IPS DF 6.9 (cell line): ENCODE data around the gene C1orf141.
"Not testable (repeated sequence)": the region's sequence is repeated elsewhere in the genome, so short reads cannot be mapped to it uniquely, and the experiment has no call there.

Experiments used
- DNase-seq: peaks from one replicate; pipeline ENCODE4 v3.0.0-alpha.2; 2013; ENCODE audit warnings: low read depth, low spot score
- H3K27ac ChIP-seq: one replicate; pipeline ENCODE4 v1.5.1; 2013; ENCODE audit warnings: low read length, control low read depth
- H3K27me3 ChIP-seq: 2 replicates; pipeline ENCODE4 v1.6.1; 2013; ENCODE audit warnings: mild to moderate bottlenecking, low read length; ENCODE audit not compliant: control insufficient read depth, insufficient read depth
- H3K36me3 ChIP-seq: 2 replicates; pipeline ENCODE4 v1.6.1; 2013; ENCODE audit warnings: low read length; ENCODE audit not compliant: control insufficient read depth, insufficient read depth
- H3K4me1 ChIP-seq: 2 replicates; pipeline ENCODE4 v1.6.1; 2013; ENCODE audit warnings: low read length; ENCODE audit not compliant: control insufficient read depth, insufficient read depth
- H3K4me3 ChIP-seq: 2 replicates; pipeline ENCODE4 v1.5.1; 2013; ENCODE audit warnings: mild to moderate bottlenecking, low read length
- H3K9me3 ChIP-seq: 2 replicates; pipeline ENCODE4 v1.6.1; 2013; ENCODE audit warnings: low read length, inconsistent platforms; ENCODE audit not compliant: control insufficient read depth, insufficient read depth
- WGBS: extraction: QIAGEN DNeasy Blood & Tissue Kit; methylation state at CpG from one replicate; pipeline ENCODE4 v1.1.7; 2013; ENCODE audit warnings: mixed read lengths, missing lambda C conversion rate; ENCODE audit not compliant: insufficient read length, insufficient coverage; 5-methylcytosine and 5-hydroxymethylcytosine counted together

The C1orf141 gene

GRCh38 chr1:67143966-67144365, 9.2 kb upstream of the C1orf141 start:
- Histone ChIP-seq H3K27ac (no peak overlapping the region), H3K36me3 (no peaks in the 10 kb centered on the region), H3K27me3 (no peaks in the 10 kb centered on the region), H3K4me1 (no peaks in the 10 kb centered on the region), H3K9me3 (no peaks in the 10 kb centered on the region), H3K4me3 (no peak overlapping the region)
- DNase-seq, result no peak
- WGBS, result no CpG with 5 or more reads among the region's 3 CpGs

GRCh38 chr1:67142931-67143330, 8.2 kb upstream of the C1orf141 start:
- no peaks in the 10 kb centered on the region for H3K36me3 ChIP-seq
- H3K27ac ChIP-seq, result no peak overlapping the region
- H3K27me3 ChIP-seq, result no peaks in the 10 kb centered on the region
- no peaks in the 10 kb centered on the region for H3K9me3 ChIP-seq
- H3K4me1 ChIP-seq, result no peaks in the 10 kb centered on the region
- 100% methylated on average over 2 of the region's 3 CpGs for WGBS
- no peak for DNase-seq
- H3K4me3 ChIP-seq, result no peak overlapping the region

GRCh38 chr1:67141832-67142231, 7.1 kb upstream of the C1orf141 start:
- not testable (repeated sequence) for H3K27me3 ChIP-seq, H3K4me3 ChIP-seq, H3K9me3 ChIP-seq, H3K27ac ChIP-seq, DNase-seq, H3K36me3 ChIP-seq, H3K4me1 ChIP-seq
- no CpG with 5 or more reads among the region's 3 CpGs for WGBS

- H3K36me3 ChIP-seq, result no peaks in the 10 kb centered on the region
- H3K4me3 ChIP-seq, result no peak overlapping the region
- no peaks in the 10 kb centered on the region for H3K4me1 ChIP-seq
- H3K27ac ChIP-seq, result no peak overlapping the region
- no peak for DNase-seq
- H3K27me3 ChIP-seq, result no peaks in the 10 kb centered on the region
- no peaks in the 10 kb centered on the region for H3K9me3 ChIP-seq
- WGBS, result no CpG with 5 or more reads among the region's 2 CpGs
Observed at GRCh38 chr1:67140460-67140859, 5.7 kb upstream of the C1orf141 start.

- no peaks in the 10 kb centered on the region for H3K36me3 ChIP-seq
- H3K4me1 ChIP-seq, result no peaks in the 10 kb centered on the region
- H3K27me3 ChIP-seq, result no peaks in the 10 kb centered on the region
- WGBS, result no CpG with 5 or more reads among the region's 3 CpGs
- H3K9me3 ChIP-seq, result no peaks in the 10 kb centered on the region
- no peak overlapping the region for H3K4me3 ChIP-seq
- DNase-seq, result no peak
- no peak overlapping the region for H3K27ac ChIP-seq
Observed at GRCh38 chr1:67138813-67139499, 4.2 kb upstream of the C1orf141 start.

GRCh38 chr1:67137307-67137753, 2.6 kb upstream of the C1orf141 start:
- Histone ChIP-seq H3K27me3 (no peaks in the 10 kb centered on the region), H3K4me3 (no peak overlapping the region), H3K9me3 (no peaks in the 10 kb centered on the region), H3K36me3 (no peaks in the 10 kb centered on the region), H3K27ac (no peak overlapping the region), H3K4me1 (no peaks in the 10 kb centered on the region)
- no peak for DNase-seq
- WGBS, result no CpG with 5 or more reads among the region's 4 CpGs

- no CpG with 5 or more reads among the region's 2 CpGs for WGBS
- no peaks in the 10 kb centered on the region for H3K4me1 ChIP-seq
- no peak overlapping the region for H3K4me3 ChIP-seq
- H3K27me3 ChIP-seq, result no peaks in the 10 kb centered on the region
- H3K27ac ChIP-seq, result no peak overlapping the region
- H3K9me3 ChIP-seq, result no peaks in the 10 kb centered on the region
- H3K36me3 ChIP-seq, result no peaks in the 10 kb centered on the region
- DNase-seq, result no peak
Observed at GRCh38 chr1:67135354-67135753, 584 bp upstream of the C1orf141 start.

- Histone ChIP-seq H3K9me3 (no peaks in the 10 kb centered on the region), H3K27me3 (no peaks in the 10 kb centered on the region), H3K36me3 (no peaks in the 10 kb centered on the region), H3K27ac (no peak overlapping the region), H3K4me1 (no peaks in the 10 kb centered on the region), H3K4me3 (no peak overlapping the region)
- WGBS, result no CpG with 5 or more reads among the region's 2 CpGs
- DNase-seq, result no peak
Observed at GRCh38 chr1:67133177-67133576, 1.6 kb downstream of the C1orf141 start.

- Histone ChIP-seq H3K27ac (no peak overlapping the region), H3K4me3 (no peak overlapping the region), H3K9me3 (no peaks in the 10 kb centered on the region), H3K27me3 (no peaks in the 10 kb centered on the region), H3K36me3 (no peaks in the 10 kb centered on the region), H3K4me1 (no peaks in the 10 kb centered on the region)
- DNase-seq, result no peak
- no CpG with 5 or more reads among the region's 2 CpGs for WGBS
Observed at GRCh38 chr1:67130673-67131072, 4.1 kb downstream of the C1orf141 start.

GRCh38 chr1:67126974-67127373, 7.8 kb downstream of the C1orf141 start:
- Histone ChIP-seq H3K4me1 (no peaks in the 10 kb centered on the region), H3K36me3 (no peaks in the 10 kb centered on the region), H3K4me3 (no peak overlapping the region), H3K9me3 (no peaks in the 10 kb centered on the region), H3K27me3 (no peaks in the 10 kb centered on the region), H3K27ac (no peak overlapping the region)
- no CpG with 5 or more reads among the region's 1 CpG for WGBS
- DNase-seq, result no peak

GRCh38 chr1:67126111-67126746, 8.5 kb downstream of the C1orf141 start:
- H3K4me1 ChIP-seq, result no peaks in the 10 kb centered on the region
- H3K36me3 ChIP-seq, result no peaks in the 10 kb centered on the region
- no peak overlapping the region for H3K4me3 ChIP-seq
- no peak for DNase-seq
- H3K9me3 ChIP-seq, result no peaks in the 10 kb centered on the region
- H3K27me3 ChIP-seq, result no peaks in the 10 kb centered on the region
- no peak overlapping the region for H3K27ac ChIP-seq
- WGBS, result no CpG with 5 or more reads among the region's 5 CpGs
